GM10847 (cell line): ENCODE results near the gene RXRA.

ENCODE experiments used
- POLR2A ChIP-seq: IDR thresholded peaks from 2 replicates; pipeline ENCODE4 v1.6.1; 2011; ENCODE audit not compliant: insufficient read length; ENCODE audit errors: extremely low read depth

The RXRA gene

GRCh38 chr9:134395002-134395517 is 68.8 kb downstream of the RXRA start:
- no peak for TF ChIP-seq POLR2A

GRCh38 chr9:134395737-134396257 is 69.5 kb downstream of the RXRA start:
- TF ChIP-seq POLR2A = no peak

GRCh38 chr9:134396258-134396742 is 70.0 kb downstream of the RXRA start:
- TF ChIP-seq POLR2A = peak; percentile 12

- no peak for TF ChIP-seq POLR2A
Measured at GRCh38 chr9:134396825-134397224, 70.6 kb downstream of the RXRA start.

- no peak for TF ChIP-seq POLR2A
Measured at GRCh38 chr9:134398756-134399155, 72.5 kb downstream of the RXRA start.

- no peak for TF ChIP-seq POLR2A
Measured at GRCh38 chr9:134399435-134400056, 73.3 kb downstream of the RXRA start.

- TF ChIP-seq POLR2A = no peak
Measured at GRCh38 chr9:134400283-134400682, 74.0 kb downstream of the RXRA start.

- TF ChIP-seq POLR2A = no peak
Measured at GRCh38 chr9:134401391-134401790, 75.1 kb downstream of the RXRA start.

- no peak for TF ChIP-seq POLR2A
Measured at GRCh38 chr9:134402182-134402581, 75.9 kb downstream of the RXRA start.

- no peak for TF ChIP-seq POLR2A
Measured at GRCh38 chr9:134403292-134403681, 77.0 kb downstream of the RXRA start.

- TF ChIP-seq POLR2A = no peak
Measured at GRCh38 chr9:134403682-134404301, 77.5 kb downstream of the RXRA start.

- TF ChIP-seq POLR2A = no peak
Measured at GRCh38 chr9:134404376-134405358, 78.4 kb downstream of the RXRA start.

- no peak for TF ChIP-seq POLR2A
Measured at GRCh38 chr9:134405527-134405926, 79.3 kb downstream of the RXRA start.

GRCh38 chr9:134406366-134407120 is 80.3 kb downstream of the RXRA start:
- no peak for TF ChIP-seq POLR2A

GRCh38 chr9:134407121-134407779 is 81.0 kb downstream of the RXRA start:
- TF ChIP-seq POLR2A = peak; percentile 24

- no peak for TF ChIP-seq POLR2A
Measured at GRCh38 chr9:134408389-134408788, 82.1 kb downstream of the RXRA start.
